HG03558 (cell line): ENCODE results near the gene GRK1.
"Not testable (repeated sequence)": the region's sequence is repeated elsewhere in the genome, so short reads cannot be mapped to it uniquely, and the experiment has no call there.

Experiments used
- ATAC-seq: cut with Tn5 transposase; IDR thresholded peaks from one replicate; pipeline ENCODE4 v1.9.1; 2021; ENCODE audit warnings: moderate number of reproducible peaks; ENCODE audit not compliant: unreplicated experiment; ENCODE audit errors: extremely low read depth

GRK1 gene

GRCh38 chr13:113666951-113667701, at the start of gene GRK1:
Gene GRK1 (plus strand): TSS chr13:113667219. CDS start chr13:113667387, 168 bp downstream.
- ATAC-seq: no peak

DNA sequence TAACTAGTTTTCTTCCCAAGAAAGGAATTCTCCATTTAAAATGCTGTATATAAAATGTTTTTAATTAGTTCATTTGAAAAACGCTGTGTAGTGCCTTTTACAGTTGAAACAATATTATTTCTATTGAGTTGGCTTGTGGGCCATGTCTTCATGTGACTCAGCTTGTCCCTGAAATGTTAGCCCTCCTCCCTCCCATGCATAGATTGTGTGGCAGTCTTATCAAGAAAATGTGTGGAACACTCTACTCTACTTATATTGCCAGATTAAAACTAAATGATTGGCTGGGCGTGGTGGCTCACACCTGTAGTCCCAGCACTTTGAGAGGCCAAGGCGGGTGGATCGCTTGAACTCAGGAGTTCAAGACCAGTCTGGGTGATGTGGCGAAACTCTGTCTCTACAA, 49.1 kb upstream of the GRK1 start:
- ATAC-seq: no peak

DNA sequence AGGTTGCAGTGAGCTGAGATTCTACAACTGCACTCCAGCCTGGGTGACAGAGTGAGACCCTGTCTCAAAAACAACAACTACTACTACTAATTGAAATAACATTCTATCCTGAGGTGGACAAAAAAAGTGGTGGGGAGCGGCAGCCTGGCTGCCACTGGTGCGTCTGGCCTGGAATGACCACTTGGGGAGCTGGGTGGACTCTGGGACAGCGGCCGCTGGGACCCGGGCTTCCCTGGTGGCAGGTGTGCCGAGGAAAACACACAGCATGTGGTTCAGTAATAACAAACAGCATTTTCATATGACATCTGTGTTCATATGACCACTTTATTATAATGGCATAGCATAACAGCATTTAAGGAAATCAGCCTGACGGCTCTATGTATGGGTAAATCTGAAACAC, 48.6 kb upstream of the GRK1 start:
- no peak for ATAC-seq

- no peak for ATAC-seq
Observed at GRCh38 chr13:113620036-113620796, 46.8 kb upstream of the GRK1 start.

- no peak for ATAC-seq
Observed at GRCh38 chr13:113621046-113621445, 46.0 kb upstream of the GRK1 start.

DNA sequence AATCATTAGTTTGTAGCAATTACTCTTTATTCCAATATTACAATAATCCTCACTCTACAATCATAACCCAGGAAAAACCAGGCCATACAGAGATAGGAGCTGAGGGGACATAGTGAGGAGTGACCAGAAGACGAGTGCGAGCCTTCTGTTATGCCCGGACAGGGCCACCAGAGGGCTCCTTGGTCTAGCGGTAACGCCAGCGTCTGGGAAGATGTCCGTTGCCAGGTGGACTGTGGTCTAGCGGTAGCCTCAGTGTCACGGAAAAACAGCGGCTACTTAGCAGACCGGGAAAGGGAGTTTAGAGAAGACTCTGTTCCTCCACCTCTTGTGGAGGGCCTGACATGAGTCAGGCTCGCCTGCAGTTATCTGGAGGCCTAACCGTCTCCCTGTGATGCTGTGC, 45.5 kb upstream of the GRK1 start:
- ATAC-seq: not testable (repeated sequence)

DNA sequence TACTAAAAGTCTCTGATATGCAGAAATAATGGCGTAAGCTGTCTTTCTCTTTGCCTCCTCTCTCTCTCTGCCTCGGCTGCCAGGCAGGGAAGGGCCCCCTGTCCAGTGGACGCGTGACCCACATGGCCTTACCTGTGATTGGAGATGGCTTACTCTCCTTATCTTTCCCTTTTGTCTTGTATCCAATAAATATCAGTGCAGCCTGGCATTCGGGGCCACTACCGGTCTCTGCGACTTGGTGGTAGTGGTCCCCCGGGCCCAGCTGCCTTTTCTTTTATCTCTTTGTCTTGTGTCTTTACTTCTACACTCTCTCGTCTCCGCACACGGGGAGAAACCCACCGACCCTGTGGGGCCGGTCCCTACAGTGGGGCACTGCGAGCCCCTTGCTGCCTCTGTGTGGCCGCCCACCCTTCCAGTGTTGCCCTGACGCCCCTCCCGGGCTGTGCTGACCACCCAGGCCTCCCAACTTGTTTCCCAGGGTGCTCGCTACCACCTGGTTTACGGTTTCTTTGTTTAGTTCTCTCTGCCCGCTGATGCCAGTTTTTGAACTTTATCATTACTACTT, 45.0 kb upstream of the GRK1 start:
- ATAC-seq: not testable (repeated sequence)

DNA sequence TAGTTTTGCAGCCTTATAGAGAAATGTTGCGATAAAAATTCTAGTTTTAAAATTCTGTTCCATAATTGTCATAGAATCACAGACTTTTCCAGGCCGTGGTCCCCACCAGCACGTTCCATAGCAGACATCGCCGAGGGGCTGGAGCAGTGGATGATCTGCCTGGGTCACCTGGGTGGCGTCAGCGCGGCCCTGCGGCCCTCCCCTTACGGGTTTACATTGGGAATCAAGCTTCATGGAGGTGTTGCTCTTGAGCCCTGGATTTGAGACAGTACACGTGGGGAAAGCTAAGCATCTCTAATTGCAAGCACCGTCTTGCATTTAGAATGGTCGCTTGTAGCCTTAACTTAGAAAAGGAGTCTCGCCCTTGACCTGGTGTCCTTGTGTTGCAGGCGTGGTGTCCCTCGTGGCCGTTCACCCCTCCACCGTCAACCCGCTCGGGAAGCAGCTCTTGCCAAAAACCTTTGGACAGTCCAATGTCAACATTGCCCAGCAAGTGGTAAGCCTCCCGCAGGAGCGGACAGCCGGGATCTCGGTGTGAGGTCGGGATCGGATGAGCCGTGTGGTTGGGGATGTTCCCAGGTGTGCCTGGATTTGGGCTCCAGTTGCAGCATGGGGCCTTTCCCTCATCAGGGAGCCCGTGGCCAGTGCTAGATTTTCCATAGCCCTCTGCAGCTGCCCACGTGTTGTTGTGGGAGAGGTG, 44.1 kb upstream of the GRK1 start:
- ATAC-seq: no peak

GRCh38 chr13:113623491-113624234, 43.4 kb upstream of the GRK1 start:
- ATAC-seq: no peak

GRCh38 chr13:113624235-113624587, 42.8 kb upstream of the GRK1 start:
- ATAC-seq: no peak

DNA sequence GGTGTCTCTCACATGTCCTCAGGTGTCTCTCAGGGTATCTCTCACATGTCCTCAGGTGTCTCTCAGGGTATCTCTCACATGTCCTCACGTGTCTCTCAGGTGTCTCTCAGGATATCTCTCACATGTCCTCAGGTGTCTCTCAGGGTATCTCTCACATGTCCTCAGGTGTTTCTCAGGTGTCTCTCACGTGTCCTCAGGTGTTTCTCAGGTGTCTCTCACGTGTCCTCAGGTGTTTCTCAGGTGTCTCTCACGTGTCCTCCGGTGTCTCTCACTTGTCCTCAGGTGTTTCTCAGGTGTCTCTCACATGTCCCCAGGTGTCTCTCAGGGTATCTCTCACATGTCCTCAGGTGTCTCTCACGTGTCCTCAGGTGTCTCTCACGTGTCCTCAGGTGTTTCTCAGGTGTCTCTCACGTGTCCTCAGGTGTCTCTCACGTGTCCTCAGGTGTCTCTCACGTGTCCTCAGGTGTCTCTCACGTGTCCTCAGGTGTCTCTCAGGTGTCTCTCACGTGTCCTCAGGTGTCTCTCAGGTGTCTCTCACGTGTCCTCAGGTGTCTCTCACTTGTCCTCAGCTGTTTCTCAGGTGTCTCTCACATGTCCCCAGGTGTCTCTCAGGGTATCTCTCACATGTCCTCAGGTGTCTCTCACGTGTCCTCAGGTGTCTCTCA, 42.2 kb upstream of the GRK1 start:
- not testable (repeated sequence) for ATAC-seq

DNA sequence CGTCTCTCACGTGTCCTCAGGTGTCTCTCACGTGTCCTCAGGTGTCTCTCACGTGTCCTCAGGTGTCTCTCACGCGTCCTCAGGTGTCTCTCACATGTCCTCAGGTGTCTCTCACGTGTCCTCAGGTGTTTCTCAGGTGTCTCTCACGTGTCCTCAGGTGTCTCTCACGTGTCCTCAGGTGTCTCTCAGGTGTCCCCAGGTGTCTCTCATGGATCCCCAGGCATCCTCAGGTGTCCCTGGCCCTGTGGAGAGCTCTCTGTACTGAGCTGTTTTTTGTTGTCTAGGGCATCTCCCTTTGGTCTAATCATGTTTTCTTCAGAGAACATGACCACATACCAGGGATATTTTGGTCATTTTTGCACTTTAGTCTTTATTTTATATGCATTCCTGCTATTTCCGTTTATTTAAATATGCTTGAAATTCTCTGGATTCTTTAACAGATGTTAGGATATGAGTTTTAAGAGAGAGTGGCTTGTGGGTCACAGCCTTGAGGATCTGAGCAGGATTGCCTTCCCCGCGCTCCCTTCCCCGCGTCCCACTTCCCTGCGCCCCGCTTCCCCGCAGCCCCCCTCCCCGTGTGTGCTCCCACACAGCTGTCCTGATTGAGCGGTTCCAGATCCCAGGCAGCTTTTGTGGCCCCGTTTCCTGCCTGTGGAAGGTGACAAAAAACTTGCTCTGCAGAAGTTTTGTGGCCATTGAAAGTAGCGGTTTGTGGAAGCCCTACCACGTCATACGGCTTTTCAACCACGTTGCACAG, 40.9 kb upstream of the GRK1 start:
- no peak for ATAC-seq

DNA sequence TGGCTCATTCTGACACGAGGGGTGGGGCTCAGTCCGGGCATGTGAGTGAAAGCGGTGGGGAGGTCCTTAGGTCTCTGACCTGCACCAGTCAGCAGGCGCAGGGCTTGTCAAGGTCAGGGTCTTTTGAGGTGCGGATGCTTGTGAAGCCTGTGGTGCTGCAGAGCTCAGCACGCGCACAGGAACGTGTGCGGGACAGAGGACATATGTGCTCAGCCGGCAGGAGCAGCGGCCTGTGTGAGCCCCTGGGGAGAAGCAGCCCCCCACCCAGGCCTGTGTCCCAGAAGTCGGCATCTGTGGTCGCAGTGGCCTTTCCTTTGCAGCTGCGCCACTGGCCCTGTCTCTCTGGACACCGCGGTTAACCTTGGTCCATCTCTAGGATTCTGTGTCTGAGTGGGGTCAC, 39.9 kb upstream of the GRK1 start:
- ATAC-seq: no peak

GRCh38 chr13:113628291-113629270, 38.4 kb upstream of the GRK1 start:
- no peak for ATAC-seq

DNA sequence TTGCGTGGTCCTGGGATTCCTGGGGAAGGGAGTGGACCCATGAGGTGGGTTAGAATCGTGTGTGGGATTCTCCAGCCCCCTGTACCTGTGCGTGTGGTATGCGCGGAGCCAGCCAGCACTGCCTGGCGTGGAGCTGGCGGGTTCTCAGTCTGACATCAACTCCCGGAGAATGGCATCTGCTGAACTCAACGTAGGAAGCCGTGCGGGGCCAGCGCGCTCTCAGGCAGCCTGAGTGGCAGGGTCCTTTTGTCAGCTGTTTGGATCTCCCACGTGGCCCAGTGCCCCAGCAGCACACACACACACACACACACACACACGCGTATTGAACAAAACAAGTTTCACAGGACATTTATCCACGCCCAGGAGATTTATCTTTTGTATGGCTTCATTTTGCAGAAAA, 37.2 kb upstream of the GRK1 start:
- ATAC-seq: no peak

- no peak for ATAC-seq
Observed at GRCh38 chr13:113630296-113630695, 36.7 kb upstream of the GRK1 start.

GRCh38 chr13:113630804-113631203, 36.2 kb upstream of the GRK1 start:
- no peak for ATAC-seq
